Esophagus squamous epithelium (tissue), 5 donors: ENCODE results near the gene CR1L. TPM values are rescaled to one million over a fixed set of nuclear protein-coding genes. Genes with fewer than 3 reads are reported as not detected.
"Not testable (repeated sequence)": the region's sequence is repeated elsewhere in the genome, so short reads cannot be mapped to it uniquely, and the experiment has no call there.

Experiments
- DNase-seq: peaks from one replicate; lab custom pipeline; 2025; lab: John Stamatoyannopoulos, UW
- H3K27ac ChIP-seq, 4 donors: fragments of 200-600 bp; sonication (generic); one replicate each; pipeline ENCODE4 v1.5.1; 2016 to 2019; ENCODE audit warnings: mild to moderate bottlenecking in 1 of 4
- H3K27me3 ChIP-seq, 4 donors: fragments of 200-600 bp; sonication (generic); 1 replicate in 3 of 4; 2 replicates in 1 of 4; pipeline versions ENCODE4 v1.5.1 to v1.6.0; 2017 to 2021; ENCODE audit warnings: antibody characterized with exemption in 1 of 4
- H3K36me3 ChIP-seq, 3 donors: fragments of 200-600 bp; sonication (generic); one replicate each; pipeline ENCODE4 v1.5.1; 2016 to 2019
- H3K4me1 ChIP-seq, 3 donors: fragments of 200-600 bp; sonication (generic); one replicate each; pipeline ENCODE4 v1.5.1; 2017 to 2019
- H3K4me3 ChIP-seq, 4 donors: fragments of 200-600 bp; sonication (generic); 1 replicate in 3 of 4; 2 replicates in 1 of 4; pipeline ENCODE4 v1.5.1; 2016 to 2019; ENCODE audit warnings: mild to moderate bottlenecking in 2 of 4, moderate library complexity in 1 of 4
- H3K9me3 ChIP-seq, 3 donors: fragments of 200-600 bp; sonication (generic); one replicate each; pipeline ENCODE4 v1.5.1; 2016 to 2019
- CTCF ChIP-seq, 6 experiments: fragments of 450-650 bp in 4 of 6; fragments of 200-600 bp in 2 of 6; sonication (generic) in 2 of 6; IDR thresholded peaks; one replicate each; pipeline ENCODE4 v1.5.1; 2016 to 2019; ENCODE audit warnings: antibody characterized with exemption in 6 of 6, mild to moderate bottlenecking in 4 of 6, moderate library complexity in 4 of 6
- POLR2A ChIP-seq, 4 donors: fragments of 450-650 bp; IDR thresholded peaks; one replicate each; pipeline ENCODE4 v1.6.1; 2017; ENCODE audit warnings: antibody characterized with exemption in 4 of 4, mild to moderate bottlenecking in 4 of 4, moderate library complexity in 3 of 4
- WGBS, 2 donors: methylation state at CpG; one replicate each; pipeline ENCODE4 v1.1.5; 2018; 5-methylcytosine and 5-hydroxymethylcytosine counted together
- intact Hi-C: fragments of 100-400 bp; cut with DNase I; formaldehyde crosslinking; loops from one replicate; pipeline ENCODE4 v1.15.0; 2022
- total RNA-seq, 4 donors: library from RNA; depleted of rRNA; stranded (reverse); fragments of >200 nt; gene quantifications; one replicate each; pipeline ENCODE4 v1.1.0, GENCODE V29; 2016
- donor health status: DM: yes; HTN: yes; CAD: no.

CR1L gene
- total RNA-seq, 4 donors from 2014 or later: not detected

GRCh38 chr1:207619871-207620542 is 24.9 kb upstream of the CR1L start:
- H3K4me1 ChIP-seq: no peaks in the 10 kb centered on the region
- no peak for DNase-seq
- WGBS, 2 donors: 50 to 52% methylated on average over 7 of the region's 7 CpGs
- intact Hi-C loops: no loop called here
- no peaks in the 10 kb centered on the region for H3K9me3 ChIP-seq
- TF ChIP-seq POLR2A (IDR thresholded peaks at IDR 0.05) (no peak), CTCF (IDR thresholded peaks at IDR 0.05) (peak in 5 of 6 experiments; percentile 46 to 66 (median 58))
- no peak overlapping the region for H3K4me3 ChIP-seq
- no peaks in the 10 kb centered on the region for H3K36me3 ChIP-seq
- no peak overlapping the region for H3K27ac ChIP-seq
- H3K27me3 ChIP-seq: no peaks in the 10 kb centered on the region

GRCh38 chr1:207620543-207620893 is 24.4 kb upstream of the CR1L start:
- DNase-seq: no peak
- WGBS, 2 donors: 86 to 87% methylated on average over 2 of the region's 2 CpGs
- H3K27ac ChIP-seq: no peak overlapping the region
- no peaks in the 10 kb centered on the region for H3K36me3 ChIP-seq
- no peak overlapping the region for H3K4me3 ChIP-seq
- no peaks in the 10 kb centered on the region for H3K4me1 ChIP-seq
- no peak for TF ChIP-seq POLR2A (IDR thresholded peaks at IDR 0.05)
- peak in 1 of 6 experiments; percentile 2 for TF ChIP-seq CTCF (IDR thresholded peaks at IDR 0.05)
- no peaks in the 10 kb centered on the region for H3K9me3 ChIP-seq
- intact Hi-C loops: no loop called here
- H3K27me3 ChIP-seq: no peaks in the 10 kb centered on the region

GRCh38 chr1:207625504-207626071 is 19.3 kb upstream of the CR1L start:
- H3K9me3 ChIP-seq, H3K4me1 ChIP-seq, H3K4me3 ChIP-seq, intact Hi-C loops, H3K27ac ChIP-seq, H3K36me3 ChIP-seq, H3K27me3 ChIP-seq, DNase-seq: not testable (repeated sequence)
- 40 to 80% methylated on average over 1 of the region's 1 CpG for WGBS, 2 donors

- no peak for DNase-seq
- intact Hi-C loops: no loop called here
- TF ChIP-seq CTCF (IDR thresholded peaks at IDR 0.05) (no peak), POLR2A (IDR thresholded peaks at IDR 0.05) (no peak)
- no peak overlapping the region for H3K27ac ChIP-seq
- no peaks in the 10 kb centered on the region for H3K4me1 ChIP-seq
- H3K36me3 ChIP-seq: no peaks in the 10 kb centered on the region
- no peaks in the 10 kb centered on the region for H3K9me3 ChIP-seq
- H3K4me3 ChIP-seq: no peak overlapping the region
- WGBS, 2 donors: 81 to 93% methylated on average over 1 of the region's 1 CpG
- no peaks in the 10 kb centered on the region for H3K27me3 ChIP-seq
Observed at GRCh38 chr1:207626972-207627337, 18.0 kb upstream of the CR1L start.

GRCh38 chr1:207627496-207627895 is 17.4 kb upstream of the CR1L start:
- TF ChIP-seq POLR2A (IDR thresholded peaks at IDR 0.05): no peak
- no peak for TF ChIP-seq CTCF (IDR thresholded peaks at IDR 0.05)
- Histone ChIP-seq H3K36me3 (no peaks in the 10 kb centered on the region), H3K4me1 (no peaks in the 10 kb centered on the region), H3K9me3 (no peaks in the 10 kb centered on the region), H3K4me3 (no peak overlapping the region), H3K27ac (no peak overlapping the region), H3K27me3 (no peaks in the 10 kb centered on the region)
- intact Hi-C loops: no loop called here
- DNase-seq: no peak
- 88 to 98% methylated on average over 2 of the region's 2 CpGs for WGBS, 2 donors
